IPS DF 4.7 (cell line): ENCODE measurements around the gene MAP2K2.

Experiments
- DNase-seq: peaks from one replicate; pipeline ENCODE4 v3.0.0-alpha.2; 2013; ENCODE audit warnings: low spot score; ENCODE audit errors: extremely low read depth

MAP2K2 gene

DNA sequence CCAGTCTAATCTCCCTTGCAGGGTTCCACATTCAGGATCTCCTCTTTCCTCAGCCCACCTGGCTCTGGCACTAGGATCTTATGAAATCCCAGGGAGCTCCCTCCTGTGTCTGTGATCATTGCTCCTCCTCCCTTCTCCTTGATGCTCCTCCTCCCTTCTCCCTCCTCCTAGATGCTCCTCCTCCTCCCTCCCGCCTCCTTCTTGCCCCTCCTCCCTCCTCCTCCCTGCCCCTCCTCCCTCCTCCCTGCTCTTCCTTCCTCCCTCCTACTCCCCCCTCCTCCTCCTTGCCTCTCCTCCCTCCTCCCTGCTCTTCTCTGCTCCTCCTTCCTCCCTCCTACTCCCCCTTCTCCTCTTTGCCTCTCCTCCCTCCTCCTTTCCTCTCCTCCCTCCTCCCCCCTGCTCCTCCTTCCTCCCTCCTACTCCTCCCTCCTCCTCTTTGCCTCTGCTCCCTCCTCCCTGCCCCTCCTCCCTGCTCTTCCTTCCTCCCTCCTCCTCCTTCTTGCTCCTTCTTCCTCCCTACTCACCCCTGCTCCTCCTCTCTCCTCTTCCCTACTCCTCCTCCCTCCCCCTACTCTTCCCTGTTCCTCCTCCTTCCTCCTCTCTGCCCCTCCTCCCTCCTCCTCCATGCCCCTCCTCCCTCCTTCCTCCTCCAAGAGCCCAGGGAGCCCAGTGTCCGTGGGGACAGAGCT, 42.3 kb downstream of the MAP2K2 start:
- no peak for DNase-seq

DNA sequence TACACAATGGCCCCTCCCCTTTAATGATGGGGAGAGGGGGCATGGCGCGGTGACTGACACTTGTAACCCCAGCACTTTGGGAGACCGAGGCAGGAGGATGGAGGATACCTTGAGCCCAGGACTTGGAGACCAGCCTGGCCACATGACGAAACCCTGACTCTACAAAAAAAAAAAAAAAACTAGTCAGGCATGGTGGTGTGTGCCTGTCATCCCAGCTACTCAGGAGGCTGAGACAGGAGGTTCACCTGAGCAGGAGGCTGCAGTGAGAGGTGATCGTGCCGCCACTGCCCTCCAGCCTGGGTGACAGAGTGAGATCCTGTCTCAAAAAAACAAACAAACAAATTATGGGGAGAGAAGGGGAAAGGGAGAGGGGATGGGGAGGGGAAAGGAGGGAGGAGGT, 43.4 kb downstream of the MAP2K2 start:
- no peak for DNase-seq

DNA sequence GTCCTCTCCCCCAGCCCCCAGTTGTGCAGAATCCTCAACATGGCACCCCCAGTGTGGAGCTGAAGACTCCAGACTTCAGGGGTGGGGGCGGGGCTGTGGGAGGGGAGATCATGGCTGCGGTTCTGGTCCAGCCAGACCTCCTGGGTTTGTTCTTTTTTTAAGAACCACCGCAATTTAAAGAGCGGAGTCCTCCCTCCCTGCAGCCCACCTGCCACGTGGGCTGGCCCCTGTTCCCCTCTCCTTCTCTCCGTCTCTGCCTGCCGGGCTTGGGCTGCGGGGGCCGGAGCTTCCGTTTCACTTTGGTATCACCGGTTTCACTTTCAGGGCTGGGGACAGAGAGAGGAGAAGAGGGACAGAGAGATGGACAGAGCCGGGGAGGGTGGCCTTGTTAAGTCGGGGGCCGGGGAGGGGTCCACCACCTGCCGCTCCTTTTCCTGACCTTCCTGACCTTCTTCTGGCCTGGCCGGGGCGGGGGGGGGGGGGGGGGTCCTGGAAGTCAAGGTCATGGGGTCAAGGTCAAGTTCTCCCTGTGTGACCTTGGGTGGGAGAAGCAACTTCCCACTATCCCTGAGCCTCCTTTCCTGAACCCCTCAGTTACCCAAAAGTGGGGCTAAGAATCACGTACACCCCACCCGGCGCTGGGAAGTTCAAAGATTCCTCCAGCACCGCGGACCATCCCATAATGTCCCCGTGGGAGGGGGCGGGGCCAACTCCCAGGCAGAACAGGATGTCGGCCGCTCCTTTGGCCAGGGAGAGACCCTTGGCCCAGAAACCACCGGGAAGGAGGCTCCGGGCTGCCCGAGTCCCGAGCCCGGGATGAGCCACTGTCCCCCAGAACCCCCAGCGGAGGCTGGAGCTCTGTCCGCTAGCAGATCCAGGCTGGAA, 45.9 kb downstream of the MAP2K2 start:
- DNase-seq: no peak

GRCh38 chr19:4077007-4077374, 46.9 kb downstream of the MAP2K2 start:
- DNase-seq: no peak

DNA sequence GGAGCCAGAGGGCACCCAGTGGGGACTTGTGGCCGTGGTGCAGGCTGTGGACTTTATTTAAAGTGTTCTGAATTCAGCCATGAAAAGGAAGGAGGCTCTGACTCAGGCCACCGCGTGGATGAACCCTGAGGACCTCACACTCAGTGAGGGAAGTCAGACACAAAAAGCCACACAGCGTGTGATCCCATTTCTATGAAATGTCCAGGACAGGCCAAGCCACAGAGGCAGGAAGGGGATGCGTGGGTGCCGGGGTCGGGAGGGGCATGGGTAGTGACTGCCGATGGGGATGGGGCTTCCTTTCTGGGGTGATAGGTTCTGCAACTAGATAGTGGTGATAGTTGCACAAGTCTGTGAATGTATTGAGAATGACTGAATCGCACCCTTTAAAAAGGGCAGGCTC, 48.5 kb downstream of the MAP2K2 start:
- DNase-seq: no peak

- DNase-seq: no peak
Measured at GRCh38 chr19:4071610-4072009, 52.3 kb downstream of the MAP2K2 start.

DNA sequence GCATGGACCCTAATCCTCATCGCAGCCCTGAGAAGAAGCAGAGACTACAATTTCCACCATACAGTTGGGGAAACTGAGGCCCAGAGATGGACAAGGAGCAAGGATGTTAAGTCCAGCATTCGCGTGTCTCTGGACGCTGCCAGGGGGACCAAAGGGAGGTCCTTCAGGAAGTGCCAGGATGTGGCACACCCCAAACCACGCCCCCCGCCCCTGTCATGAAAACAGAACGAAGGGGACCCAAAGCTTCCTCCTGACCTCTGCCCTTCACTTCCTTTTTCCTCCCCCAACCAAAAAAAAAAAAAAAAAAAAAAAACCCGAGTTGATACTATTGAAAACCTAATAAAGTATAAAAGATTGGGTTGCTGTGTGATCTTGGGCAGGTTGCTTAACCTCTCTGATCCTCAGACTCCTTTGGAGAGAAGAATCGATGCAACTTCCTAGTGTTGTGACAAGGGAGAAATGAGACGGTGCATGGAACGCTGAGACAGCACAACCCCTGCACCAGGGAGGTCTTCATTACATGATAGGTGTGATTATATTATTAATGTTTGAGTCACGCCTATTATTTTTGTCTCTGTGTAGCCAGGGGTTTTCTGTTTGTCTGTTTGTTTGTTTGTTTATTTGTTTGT, 54.5 kb downstream of the MAP2K2 start:
- DNase-seq: no peak

DNA sequence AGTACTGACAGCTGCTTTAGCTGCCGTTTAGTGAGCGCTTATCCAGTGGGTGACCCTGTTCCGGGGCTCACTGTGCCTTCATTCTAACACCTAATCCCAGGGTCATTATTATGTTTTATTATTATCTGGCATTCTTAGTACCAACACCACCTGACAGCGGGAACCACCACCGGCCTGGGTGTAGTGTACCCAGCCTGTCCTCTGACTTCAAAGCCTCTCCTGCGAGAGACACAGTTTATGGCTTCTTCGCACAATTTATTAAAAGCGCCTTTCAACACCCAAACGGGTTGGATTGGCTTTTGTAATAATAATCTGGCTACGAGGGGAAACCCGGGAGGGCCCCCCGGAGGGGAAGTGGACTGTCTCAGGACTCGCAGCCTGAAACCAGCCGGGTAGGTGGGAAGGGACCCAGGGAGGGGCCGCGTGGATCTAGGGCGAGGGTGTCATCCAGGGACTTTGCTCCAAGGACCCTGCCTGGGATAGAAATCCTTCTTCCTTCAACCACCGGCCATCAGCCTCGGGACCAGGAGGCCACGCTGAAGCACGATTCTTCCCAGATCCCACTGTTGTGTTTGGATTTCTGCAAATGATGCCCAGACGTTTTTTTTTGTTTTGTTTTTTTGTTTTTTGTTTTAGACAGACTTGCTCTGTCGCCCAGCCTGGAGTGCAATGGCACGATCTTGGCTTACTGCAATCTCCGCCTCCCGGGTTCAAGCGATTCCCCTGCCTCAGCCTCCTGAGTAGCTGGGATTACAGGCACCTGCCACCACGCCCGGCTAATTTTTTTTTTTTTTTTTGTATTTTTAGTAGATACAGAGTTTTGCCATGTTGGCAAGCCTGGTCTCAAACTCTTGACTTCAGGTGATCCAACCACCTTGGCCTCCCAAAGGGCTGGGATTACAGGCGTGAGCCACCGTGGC, 55.6 kb downstream of the MAP2K2 start:
- DNase-seq: no peak

DNA sequence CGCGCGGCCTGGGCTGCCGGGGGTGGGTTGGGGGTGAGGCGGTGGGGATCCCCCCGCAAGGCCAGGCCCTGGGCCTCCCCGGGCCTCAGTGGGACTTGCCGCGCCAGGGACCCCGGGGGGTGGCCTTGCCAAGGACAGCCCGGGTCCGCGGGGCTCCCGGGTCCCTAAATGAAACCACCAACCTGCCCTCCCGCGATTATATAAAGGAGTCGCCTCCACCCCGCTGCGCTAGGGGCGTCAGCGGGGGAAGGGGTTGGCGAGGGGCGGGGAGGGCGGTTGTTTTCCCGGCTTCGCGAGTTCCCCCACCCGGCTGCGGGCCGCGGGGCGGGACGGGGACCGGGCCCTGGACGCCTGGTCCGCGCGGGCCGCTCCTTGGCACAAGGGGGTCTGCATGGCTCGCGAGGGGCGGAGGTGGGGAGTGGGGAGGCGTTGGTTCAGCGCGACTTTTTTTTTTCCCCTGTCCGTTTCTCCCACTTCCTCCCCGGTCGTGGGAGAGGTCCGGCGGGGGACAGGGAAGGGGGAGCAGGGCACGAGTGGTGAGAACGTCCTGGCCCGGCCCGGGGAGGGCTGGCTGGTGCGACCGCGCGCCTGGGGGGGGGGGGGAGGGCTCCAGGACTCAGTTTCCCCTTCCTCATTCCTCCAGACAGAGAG, 56.4 kb downstream of the MAP2K2 start:
- DNase-seq: no peak

DNA sequence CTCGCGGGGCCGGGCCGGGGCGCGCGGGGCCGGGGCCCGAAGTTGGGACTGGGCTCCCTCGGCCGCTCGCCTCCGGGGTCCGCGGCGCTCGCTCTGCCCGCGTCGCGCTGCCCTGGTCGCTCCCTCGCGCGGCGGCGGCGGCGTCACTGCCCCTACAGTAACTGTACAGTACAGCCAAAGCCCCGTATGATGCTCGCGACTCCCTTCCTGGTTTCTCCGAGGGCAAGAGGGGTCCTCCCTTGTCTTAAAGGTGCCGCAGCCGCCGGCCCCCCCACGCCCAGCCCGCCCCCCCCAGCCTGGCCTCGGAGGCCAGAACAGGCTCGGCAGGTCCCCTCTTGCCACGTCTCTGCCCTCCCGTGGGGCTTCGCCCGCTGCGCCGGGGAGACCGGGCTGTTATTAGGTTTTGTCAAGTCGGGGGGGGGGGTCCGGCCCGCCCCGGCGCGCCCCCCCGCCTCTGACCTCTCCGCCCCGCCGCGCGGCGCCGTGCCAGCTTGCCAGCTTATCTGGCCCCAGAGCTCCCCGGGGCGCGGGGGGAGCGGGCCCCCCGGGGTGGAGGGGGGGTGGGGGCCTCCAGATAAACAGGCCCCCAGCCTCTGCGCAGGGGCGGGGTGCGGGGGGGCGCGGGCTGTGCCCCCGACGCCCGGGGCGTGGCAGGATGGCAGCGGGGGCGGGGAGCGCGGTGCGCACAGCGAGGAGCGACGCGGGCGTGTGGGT, 57.1 kb downstream of the MAP2K2 start, which contains the start of gene ZBTB7A:
TSS of gene ZBTB7A (minus strand) at position 218 of the 714 bp plus-strand sequence. CDS start 11,667 bp downstream, outside the sequence.
- DNase-seq: no peak

- DNase-seq: no peak
Measured at GRCh38 chr19:4066176-4066606, 57.7 kb downstream of the MAP2K2 start.

GRCh38 chr19:4065430-4066175, 58.3 kb downstream of the MAP2K2 start:
- DNase-seq: peak; percentile 78

GRCh38 chr19:4064496-4065260, 59.2 kb downstream of the MAP2K2 start:
- DNase-seq: no peak

DNA sequence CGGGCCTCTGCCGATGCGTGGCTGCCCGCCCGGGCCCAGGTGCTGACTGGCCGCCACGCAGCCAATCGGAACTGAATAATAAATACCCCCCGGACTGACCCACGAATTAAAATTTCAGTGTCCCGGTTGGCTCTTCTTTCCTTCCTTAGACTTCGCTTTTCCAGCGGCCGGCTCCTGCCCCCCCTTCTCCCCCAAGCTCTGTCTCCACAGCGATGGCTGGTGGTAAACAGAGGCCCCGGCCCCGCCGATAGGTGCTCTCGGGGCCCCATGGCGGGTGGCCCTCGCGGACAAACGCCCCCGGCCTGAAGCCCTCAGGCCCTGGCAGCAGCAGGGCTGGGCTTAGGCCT, 59.8 kb downstream of the MAP2K2 start:
- DNase-seq: no peak

DNA sequence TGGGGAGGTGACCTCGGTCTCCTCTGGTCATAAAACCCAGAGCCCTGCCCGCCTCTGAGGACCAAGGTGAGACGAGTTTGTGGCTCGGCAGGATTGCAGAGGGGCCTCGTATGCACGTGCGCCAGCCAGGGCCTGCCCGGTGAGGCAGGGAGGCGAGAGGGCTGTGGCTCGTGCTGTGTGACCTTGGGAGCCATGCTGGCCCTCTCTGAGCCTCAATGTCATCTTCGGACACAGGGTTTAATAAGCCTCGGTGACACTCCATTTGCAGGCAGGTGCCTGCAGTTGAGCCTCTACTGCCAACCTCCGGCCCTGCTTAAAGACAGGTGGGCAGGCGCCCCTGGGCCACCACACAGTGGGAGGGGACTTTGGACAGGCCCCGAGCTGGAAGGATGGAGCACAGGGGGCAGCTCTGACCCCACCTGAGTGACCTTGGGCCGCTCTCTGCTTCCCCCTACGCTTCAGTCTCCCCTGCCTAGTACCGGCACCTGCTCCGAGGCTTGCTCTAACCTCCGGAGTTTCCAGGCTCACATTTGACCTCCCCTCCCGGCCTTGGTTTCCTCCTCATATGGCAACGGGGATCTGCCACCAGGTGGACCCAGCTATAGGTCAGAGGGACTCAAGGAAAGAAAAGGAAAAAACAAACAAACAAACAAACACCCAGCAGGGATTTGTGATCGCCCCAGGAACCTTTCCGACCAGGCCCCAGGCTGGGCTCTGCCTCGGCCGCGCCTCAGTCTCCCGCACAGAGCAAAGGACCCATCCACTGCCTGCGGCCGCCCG, 60.4 kb downstream of the MAP2K2 start:
- no peak for DNase-seq

DNA sequence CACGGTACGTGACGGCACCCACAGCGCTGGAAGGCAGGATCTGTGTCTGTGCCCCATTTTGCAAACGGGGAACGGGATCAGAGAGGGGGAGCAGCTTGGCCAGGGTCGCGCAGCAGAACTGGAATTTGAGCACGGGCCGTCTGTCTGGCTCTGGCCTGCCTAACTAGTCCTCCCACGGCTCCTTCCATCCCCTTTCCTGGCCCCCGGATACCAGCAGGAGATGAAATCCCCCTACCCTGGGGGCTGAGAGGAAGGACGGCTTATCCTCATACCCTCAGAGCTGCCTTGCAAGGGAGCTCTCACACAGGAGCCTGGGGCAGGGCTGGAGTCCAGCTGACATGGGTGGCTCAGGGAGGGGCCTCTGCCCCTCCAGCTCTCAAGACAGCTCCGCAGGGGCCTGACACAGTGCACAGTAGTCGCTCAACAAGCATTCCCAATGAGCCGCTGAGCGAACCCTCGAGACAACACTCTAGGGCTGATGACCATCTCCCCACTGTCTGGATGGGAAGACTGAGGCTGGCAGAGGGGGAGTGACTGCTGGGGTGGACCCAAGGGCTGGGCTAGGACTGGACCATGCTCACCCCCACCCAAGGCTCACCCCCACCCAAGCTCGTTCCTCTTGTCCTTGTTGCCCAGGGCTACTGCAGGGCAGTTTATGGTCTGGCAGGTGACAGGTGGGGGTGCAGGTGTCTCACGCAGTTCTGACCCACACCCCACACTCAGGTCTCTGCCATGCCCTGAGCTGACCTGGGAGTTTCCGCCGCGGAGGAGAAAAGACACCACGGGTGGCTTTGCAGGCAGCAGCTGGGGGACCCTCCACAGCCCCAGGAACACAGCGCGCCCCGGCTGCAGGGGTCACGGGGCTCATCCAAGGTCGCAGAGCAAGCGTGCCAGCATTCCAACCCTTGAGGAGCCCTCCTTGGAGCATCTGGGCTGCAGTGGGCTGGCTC, 61.2 kb downstream of the MAP2K2 start:
- no peak for DNase-seq
